CD4-positive, alpha-beta T cell (primary cell): ENCODE measurements around the gene KMO. TPM values are rescaled to one million over a fixed set of nuclear protein-coding genes. Genes with fewer than 3 reads are reported as not detected.

ENCODE experiments used
- ATAC-seq: fragments of 200-7000 bp; cut with Tn5 transposase; one replicate; pipeline ENCODE4 v1.10.0; 2022; ENCODE audit warnings: mild to moderate bottlenecking; ENCODE audit not compliant: poor library complexity
- CTCF ChIA-PET: fragments of 350-600 bp; sonication (Branson Sonifier 250); formaldehyde crosslinking; loops from one replicate; lab custom pipeline; 2021; ENCODE audit warnings: antibody characterized with exemption, inconsistent platforms; lab: Charles Lee
- POLR2A ChIA-PET: fragments of 350-600 bp; sonication (Branson Sonifier 250); formaldehyde crosslinking; loops from one replicate; lab custom pipeline; 2021; ENCODE audit warnings: antibody characterized with exemption, inconsistent platforms; lab: Charles Lee
- DNase-seq, 14 experiments: peaks; one replicate each; pipeline ENCODE4 v3.0.0-alpha.2; 2013 to 2020; ENCODE audit warnings: mixed read lengths in 2 of 14
- H3K27ac ChIP-seq, 2 donors: one replicate each; pipeline versions ENCODE4 v1.5.1 to v1.7.0; 2013; ENCODE audit warnings: low read length in 2 of 2, low read depth in 1 of 2, mild to moderate bottlenecking in 1 of 2
- H3K27me3 ChIP-seq, 2 experiments: 1 replicate in 1 of 2; 2 replicates in 1 of 2; pipeline versions ENCODE4 v1.6.1 to v1.7.0; 2013; ENCODE audit warnings: low read length in 2 of 2, control low read depth in 1 of 2, mild to moderate bottlenecking in 1 of 2, moderate library complexity in 1 of 2; ENCODE audit not compliant: insufficient read depth in 2 of 2, control insufficient read depth in 1 of 2
- H3K36me3 ChIP-seq: one replicate; pipeline ENCODE4 v1.6.1; 2013; ENCODE audit warnings: low read length, control low read depth; ENCODE audit not compliant: insufficient read depth
- H3K4me1 ChIP-seq: one replicate; pipeline ENCODE4 v1.6.1; 2013; ENCODE audit warnings: low read length, control low read depth; ENCODE audit not compliant: insufficient read depth
- H3K4me3 ChIP-seq: one replicate; pipeline ENCODE4 v1.5.1; 2013; ENCODE audit warnings: mild to moderate bottlenecking, low read length, moderate library complexity
- H3K9me3 ChIP-seq, 2 experiments: 1 replicate in 1 of 2; 2 replicates in 1 of 2; pipeline versions ENCODE4 v1.6.1 to v1.7.0; 2013; ENCODE audit warnings: low read length in 2 of 2, mild to moderate bottlenecking in 2 of 2, control low read depth in 1 of 2, moderate library complexity in 1 of 2; ENCODE audit not compliant: control insufficient read depth in 1 of 2, insufficient read depth in 1 of 2
- H3K27ac Mint-ChIP-seq: one replicate; pipeline ENCODE4 v1.8.0; 2020; ENCODE audit warnings: mixed read lengths
- H3K27me3 Mint-ChIP-seq: one replicate; pipeline ENCODE4 v1.8.0; 2021; ENCODE audit warnings: mixed read lengths
- H3K36me3 Mint-ChIP-seq: one replicate; pipeline ENCODE4 v1.8.0; 2021; ENCODE audit warnings: low read depth, mixed read lengths
- H3K4me1 Mint-ChIP-seq: one replicate; pipeline ENCODE4 v1.8.0; 2021; ENCODE audit warnings: low read depth, mixed read lengths
- H3K4me3 Mint-ChIP-seq: one replicate; pipeline ENCODE4 v1.8.0; 2020; ENCODE audit warnings: mild to moderate bottlenecking, mixed read lengths
- H3K9me3 Mint-ChIP-seq: one replicate; pipeline ENCODE4 v1.8.0; 2020; ENCODE audit warnings: mixed read lengths
- intact Hi-C, 2 experiments: fragments of 100-400 bp; cut with DNase I in 1 of 2; cut with micrococcal nuclease in 1 of 2; formaldehyde crosslinking; loops; one replicate each; pipeline versions ENCODE4 v1.15.1 to v1.9.0; 2023 to 2025; cut with DNase I, micrococcal nuclease
- total RNA-seq, 174 experiments: library from RNA in 2 of 174; stranded (reverse) in 2 of 174; gene quantifications; one replicate each; pipeline ENCODE4 v1.2.3 and lab custom pipeline; 2021 to 2026
- TF ChIP-seq, protein P1 (sequence below): fragments of 200-600 bp; IDR thresholded peaks from one replicate; pipeline ENCODE4 v1.8.0; 2022; ENCODE audit warnings: antibody characterized with exemption, mild to moderate bottlenecking

The KMO gene
- total RNA-seq, 2 experiments from 2014 or later, result not detected

DNA sequence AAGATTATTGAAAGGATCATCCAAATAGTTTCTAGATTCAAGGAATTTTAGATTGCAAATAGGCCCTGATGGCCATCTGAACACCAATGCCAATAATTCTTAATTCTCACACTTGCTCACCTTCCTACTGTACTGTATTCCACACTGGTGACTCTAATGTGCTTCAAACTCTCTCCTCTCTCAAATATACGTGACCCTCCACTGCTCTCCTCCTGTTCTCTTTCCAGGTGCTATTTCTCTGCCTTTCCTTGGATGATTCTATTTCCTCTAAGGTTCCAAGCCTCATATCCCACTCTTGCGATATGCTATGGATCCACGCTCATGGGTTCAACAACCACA is 28.6 kb downstream of the KMO start:
- Mint-ChIP-seq H3K4me3 (no peak overlapping the region), H3K4me1 (no peaks in the 10 kb centered on the region), H3K9me3 (no peaks in the 10 kb centered on the region), H3K27ac (no peak overlapping the region), H3K36me3 (no peaks in the 10 kb centered on the region), H3K27me3 (no peaks in the 10 kb centered on the region)
- CTCF ChIA-PET, result no interaction called here
- H3K27me3 ChIP-seq, result no peaks in the 10 kb centered on the region
- TF ChIP-seq, protein P1, sequence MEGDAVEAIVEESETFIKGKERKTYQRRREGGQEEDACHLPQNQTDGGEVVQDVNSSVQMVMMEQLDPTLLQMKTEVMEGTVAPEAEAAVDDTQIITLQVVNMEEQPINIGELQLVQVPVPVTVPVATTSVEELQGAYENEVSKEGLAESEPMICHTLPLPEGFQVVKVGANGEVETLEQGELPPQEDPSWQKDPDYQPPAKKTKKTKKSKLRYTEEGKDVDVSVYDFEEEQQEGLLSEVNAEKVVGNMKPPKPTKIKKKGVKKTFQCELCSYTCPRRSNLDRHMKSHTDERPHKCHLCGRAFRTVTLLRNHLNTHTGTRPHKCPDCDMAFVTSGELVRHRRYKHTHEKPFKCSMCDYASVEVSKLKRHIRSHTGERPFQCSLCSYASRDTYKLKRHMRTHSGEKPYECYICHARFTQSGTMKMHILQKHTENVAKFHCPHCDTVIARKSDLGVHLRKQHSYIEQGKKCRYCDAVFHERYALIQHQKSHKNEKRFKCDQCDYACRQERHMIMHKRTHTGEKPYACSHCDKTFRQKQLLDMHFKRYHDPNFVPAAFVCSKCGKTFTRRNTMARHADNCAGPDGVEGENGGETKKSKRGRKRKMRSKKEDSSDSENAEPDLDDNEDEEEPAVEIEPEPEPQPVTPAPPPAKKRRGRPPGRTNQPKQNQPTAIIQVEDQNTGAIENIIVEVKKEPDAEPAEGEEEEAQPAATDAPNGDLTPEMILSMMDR, result no peak
- H3K4me1 ChIP-seq, result no peaks in the 10 kb centered on the region
- intact Hi-C loops, result no loop called here
- no peaks in the 10 kb centered on the region for H3K9me3 ChIP-seq
- no peak overlapping the region for H3K4me3 ChIP-seq
- POLR2A ChIA-PET, result no interaction called here
- H3K36me3 ChIP-seq, result no peaks in the 10 kb centered on the region
- DNase-seq (no peak), ATAC-seq (no peak)
- H3K27ac ChIP-seq, result no peak overlapping the region

DNA sequence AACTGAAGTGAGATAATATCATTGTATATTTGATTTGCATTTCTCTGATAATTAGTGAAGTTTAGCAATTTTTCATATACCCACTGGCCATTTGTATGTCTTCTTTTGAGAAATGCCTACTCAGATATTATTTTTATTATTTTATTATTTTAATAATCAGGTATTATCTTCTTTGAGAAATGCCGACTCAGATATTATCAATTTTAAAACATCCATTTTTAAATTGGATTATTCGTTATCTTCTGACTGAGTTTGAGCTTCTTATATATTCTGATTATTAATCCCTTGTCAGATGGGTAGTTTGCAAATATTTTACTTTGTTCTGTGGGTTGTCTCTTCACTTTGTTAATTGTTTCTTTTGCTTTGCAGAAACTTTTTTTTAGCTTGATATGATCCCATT is 37.7 kb downstream of the KMO start:
- H3K4me1 ChIP-seq, result no peaks in the 10 kb centered on the region
- no peak overlapping the region for H3K27ac Mint-ChIP-seq
- no peaks in the 10 kb centered on the region for H3K36me3 ChIP-seq
- H3K27me3 Mint-ChIP-seq, result peaks cover 19% of the 10 kb centered on the region
- TF ChIP-seq, protein P1, result no peak
- H3K36me3 Mint-ChIP-seq, result no peaks in the 10 kb centered on the region
- H3K4me3 Mint-ChIP-seq, result no peak overlapping the region
- CTCF ChIA-PET, result no interaction called here
- H3K27me3 ChIP-seq, result no peaks in the 10 kb centered on the region
- no peak overlapping the region for H3K27ac ChIP-seq
- peaks cover 1% of the 10 kb centered on the region for H3K9me3 Mint-ChIP-seq
- POLR2A ChIA-PET, result no interaction called here
- H3K4me3 ChIP-seq, result no peak overlapping the region
- H3K9me3 ChIP-seq, result no peaks in the 10 kb centered on the region
- ATAC-seq (no peak), DNase-seq (no peak)
- intact Hi-C loops, result no loop called here
- no peaks in the 10 kb centered on the region for H3K4me1 Mint-ChIP-seq

DNA sequence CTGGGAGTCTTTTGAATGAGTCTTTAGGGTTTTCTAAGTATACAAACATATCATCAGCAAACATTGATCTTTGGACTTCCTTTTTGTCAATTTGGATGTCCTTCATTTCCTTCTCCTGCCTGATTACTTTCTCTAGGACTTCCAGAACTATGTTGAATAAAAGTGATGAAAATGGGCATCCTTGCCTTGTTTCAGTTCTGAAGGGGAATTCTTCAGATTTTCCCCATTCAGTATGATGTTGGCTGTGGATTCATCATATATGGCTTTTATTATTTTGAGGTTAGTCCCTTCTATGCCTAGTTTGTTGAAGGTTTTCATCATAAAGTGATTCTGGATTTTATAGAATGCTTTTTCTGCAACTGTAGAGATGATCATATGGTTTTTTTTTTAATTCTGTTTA is 42.0 kb downstream of the KMO start:
- Mint-ChIP-seq H3K9me3 (peaks cover 9% of the 10 kb centered on the region), H3K36me3 (peaks cover 6% of the 10 kb centered on the region), H3K4me1 (no peaks in the 10 kb centered on the region), H3K4me3 (no peak overlapping the region), H3K27me3 (peaks cover 39% of the 10 kb centered on the region), H3K27ac (no peak overlapping the region)
- DNase-seq (no peak), ATAC-seq (no peak)
- H3K4me1 ChIP-seq, result no peaks in the 10 kb centered on the region
- CTCF ChIA-PET, result no interaction called here
- H3K36me3 ChIP-seq, result no peaks in the 10 kb centered on the region
- no peaks in the 10 kb centered on the region for H3K27me3 ChIP-seq
- no peak overlapping the region for H3K27ac ChIP-seq
- H3K9me3 ChIP-seq, result peaks cover 0 to 8% of the 10 kb centered on the region in 2 experiments
- intact Hi-C loops, result no loop called here
- TF ChIP-seq, protein P1, result no peak
- H3K4me3 ChIP-seq, result no peak overlapping the region
- POLR2A ChIA-PET, result no interaction called here
